IMR-90 (cell line): ENCODE data around the gene HLA-DQA1. TPM values are rescaled to one million over a fixed set of nuclear protein-coding genes. Genes with fewer than 3 reads are reported as not detected.
"Not testable (repeated sequence)": the region's sequence is repeated elsewhere in the genome, so short reads cannot be mapped to it uniquely, and the experiment has no call there.

Source experiments
- ATAC-seq: fragments of 200-7000 bp; cut with Tn5 transposase; 2 replicates; pipeline ENCODE4 v1.9.1; 2020; ENCODE audit warnings: low read depth, mild to moderate bottlenecking, moderate library complexity
- BruUV-seq: library from RNA; stranded (reverse); fragments of 400-500 nt; replicated peaks from 2 replicates; lab custom pipeline; 2021; lab: Mats Ljungman, UMichigan
- CTCF ChIA-PET: fragments of 300-600 bp; formaldehyde crosslinking; extraction: SDS; loops from one replicate; lab custom pipeline; 2021; ENCODE audit warnings: antibody characterized with exemption; lab: Yijun Ruan, JAX
- POLR2A ChIA-PET: fragments of 300-600 bp; sonication (Branson Sonifier 250); formaldehyde crosslinking; loops from one replicate; lab custom pipeline; 2022; ENCODE audit warnings: antibody characterized with exemption; ENCODE audit not compliant: unreplicated experiment; lab: Charles Lee
- DNase-seq: peaks from one replicate; pipeline ENCODE4 v3.0.0; 2013
- H2AFZ ChIP-seq: replicated peaks from 2 replicates; pipeline ENCODE3; 2013; ENCODE audit warnings: low read length, mild to moderate bottlenecking; ENCODE audit not compliant: poor library complexity
- H2AK5ac ChIP-seq: 2 replicates; pipeline ENCODE4 v1.6.1; 2013; ENCODE audit warnings: low read depth, low read length, inconsistent platforms
- H2AK9ac ChIP-seq: replicated peaks from 2 replicates; pipeline ENCODE3; 2013; ENCODE audit warnings: mild to moderate bottlenecking, low read depth, low read length, moderate library complexity; ENCODE audit not compliant: poor library complexity
- H2BK120ac ChIP-seq: 2 replicates; pipeline ENCODE4 v1.6.1; 2013; ENCODE audit warnings: low read depth, low read length, inconsistent platforms
- H2BK15ac ChIP-seq: 3 replicates; pipeline ENCODE4 v1.6.1; 2013; ENCODE audit warnings: low read depth, low read length, inconsistent platforms
- H2BK20ac ChIP-seq: 2 replicates; pipeline ENCODE4 v1.6.1; 2013; ENCODE audit warnings: low read depth, mild to moderate bottlenecking, inconsistent platforms, low read length, moderate library complexity
- H2BK5ac ChIP-seq: 2 replicates; pipeline ENCODE4 v1.6.1; 2013; ENCODE audit warnings: mild to moderate bottlenecking, low read depth, low read length, inconsistent platforms; ENCODE audit not compliant: poor library complexity, severe bottlenecking
- H3K14ac ChIP-seq: replicated peaks from 2 replicates; pipeline ENCODE4 v1.6.1; 2013; ENCODE audit warnings: low read depth, low read length, inconsistent platforms
- H3K18ac ChIP-seq: 2 replicates; pipeline ENCODE4 v1.6.1; 2013; ENCODE audit warnings: low read depth, low read length, control low read depth
- H3K23ac ChIP-seq: 2 replicates; pipeline ENCODE4 v1.6.1; 2013; ENCODE audit warnings: low read depth, low read length, inconsistent platforms
- H3K27ac ChIP-seq: 2 replicates; pipeline ENCODE4 v1.5.1; 2013; ENCODE audit warnings: mild to moderate bottlenecking, control low read depth, low read length; ENCODE audit not compliant: insufficient read depth
- H3K27me3 ChIP-seq: 2 replicates; pipeline ENCODE4 v1.6.1; 2013; ENCODE audit warnings: low read length; ENCODE audit not compliant: control insufficient read depth, insufficient read depth
- H3K36me3 ChIP-seq: 2 replicates; pipeline ENCODE4 v1.6.1; 2013; ENCODE audit warnings: low read length, mixed read lengths; ENCODE audit not compliant: control insufficient read depth, insufficient read depth
- H3K4ac ChIP-seq: 2 replicates; pipeline ENCODE4 v1.6.1; 2013; ENCODE audit warnings: low read depth, low read length, inconsistent platforms
- H3K4me1 ChIP-seq: 2 replicates; pipeline ENCODE4 v1.6.1; 2013; ENCODE audit warnings: low read length, mixed read lengths; ENCODE audit not compliant: control insufficient read depth, insufficient read depth
- H3K4me2 ChIP-seq: 2 replicates; pipeline ENCODE4 v1.6.1; 2013; ENCODE audit warnings: low read depth, mild to moderate bottlenecking, control low read depth, low read length, moderate library complexity
- H3K4me3 ChIP-seq: 2 replicates; pipeline ENCODE4 v1.5.1; 2013; ENCODE audit warnings: low read depth, mild to moderate bottlenecking, control low read depth, low read length, moderate library complexity; ENCODE audit not compliant: insufficient read depth
- H3K56ac ChIP-seq: 2 replicates; pipeline ENCODE4 v1.6.1; 2013; ENCODE audit warnings: low read length, inconsistent platforms; ENCODE audit not compliant: insufficient read depth; ENCODE audit errors: extremely low read depth
- H3K79me1 ChIP-seq, 2 experiments: 2 replicates each; pipeline ENCODE4 v1.6.1; 2013; ENCODE audit warnings: low read length in 2 of 2, inconsistent platforms in 1 of 2, low read depth in 1 of 2
- H3K9ac ChIP-seq: 2 replicates; pipeline ENCODE4 v1.6.1; 2013; ENCODE audit warnings: low read depth, low read length, control low read depth
- H3K9me1 ChIP-seq: 2 replicates; pipeline ENCODE4 v1.6.1; 2013; ENCODE audit warnings: low read length, inconsistent platforms; ENCODE audit not compliant: insufficient read depth
- H3K9me3 ChIP-seq: 2 replicates; pipeline ENCODE4 v1.6.1; 2013; ENCODE audit warnings: low read length; ENCODE audit not compliant: control insufficient read depth, insufficient read depth
- H4K20me1 ChIP-seq: 2 replicates; pipeline ENCODE4 v1.6.1; 2013; ENCODE audit warnings: low read length, inconsistent platforms; ENCODE audit not compliant: insufficient read depth
- H4K5ac ChIP-seq: 2 replicates; pipeline ENCODE4 v1.6.1; 2013; ENCODE audit warnings: mild to moderate bottlenecking, low read depth, low read length, control low read depth
- H4K8ac ChIP-seq, 2 experiments: 2 replicates each; pipeline ENCODE4 v1.6.1; 2013; ENCODE audit warnings: low read depth in 2 of 2, low read length in 2 of 2, control low read depth in 1 of 2, inconsistent platforms in 1 of 2
- H4K91ac ChIP-seq: 2 replicates; pipeline ENCODE4 v1.6.1; 2013; ENCODE audit warnings: low read depth, low read length, inconsistent platforms; ENCODE audit not compliant: insufficient read depth
- BHLHE40 ChIP-seq: fragments of 150-350 bp; IDR thresholded peaks from 2 replicates; pipeline ENCODE4 v1.6.1; 2016; ENCODE audit warnings: mild to moderate bottlenecking, low read depth, low read length
- CEBPB ChIP-seq: IDR thresholded peaks from 2 replicates; pipeline ENCODE4 v1.6.1; 2012; ENCODE audit warnings: low read depth, low read length, improper control_type of control experiment
- FOS ChIP-seq: fragments of 150-350 bp; IDR thresholded peaks from 2 replicates; pipeline ENCODE4 v1.6.1; 2016; ENCODE audit warnings: low read depth, low read length
- WGBS, 2 experiments: methylation state at CpG; one replicate each; pipeline versions ENCODE4 v1.1.5 to v1.1.7; 2013; ENCODE audit warnings: missing lambda C conversion rate in 2 of 2; ENCODE audit not compliant: insufficient read length in 1 of 2; ENCODE audit errors: extremely low coverage in 2 of 2; 5-methylcytosine and 5-hydroxymethylcytosine counted together
- dilution Hi-C: fragments of 300-500 bp; cut with HindIII; formaldehyde crosslinking; loops from one replicate; pipeline ENCODE4 v1.14.3; 2018; ENCODE audit warnings: low sequenced_read_pairs; ENCODE audit not compliant: unreplicated experiment
- in situ Hi-C: fragments of 300-500 bp; cut with MboI; formaldehyde crosslinking; loops from 3 replicates; pipeline ENCODE4 v1.14.3; 2019; ENCODE audit warnings: low sequenced_read_pairs, inconsistent platforms, mixed read lengths
- intact Hi-C: fragments of 100-400 bp; cut with micrococcal nuclease; formaldehyde crosslinking; loops from 2 replicates; pipeline ENCODE4 v1.10.0; 2022
- polyA plus RNA-seq, 3 experiments: library from polyadenylated mRNA; depleted of rRNA; stranded (reverse); fragments of >200 nt; gene quantifications; 2 replicates each; pipeline ENCODE4 v1.2.3, GENCODE V29; 2012; ENCODE audit warnings: low replicate concordance in 1 of 3
- total RNA-seq: library from RNA; depleted of rRNA; stranded (reverse); fragments of >200 nt; gene quantifications from 2 replicates; pipeline ENCODE4 v1.2.3, GENCODE V29; 2012

The HLA-DQA1 gene
- total and polyA plus RNA-seq, 2 of the 4 experiments (the other 2 are of a cell fraction), result not detected

- TF ChIP-seq FOS, result no peak
Measured at GRCh38 chr6:32639440-32640394, 2.5 kb downstream of the HLA-DQA1 start (continued).

- H4K91ac ChIP-seq, result no peak overlapping the region
- no peak for ATAC-seq
- no peak overlapping the region for H2BK15ac ChIP-seq
- H3K27me3 ChIP-seq, result no peaks in the 10 kb centered on the region
- ChIA-PET POLR2A (no interaction called here), CTCF (no interaction called here)
- no peak overlapping the region for H2BK20ac ChIP-seq
- no peak overlapping the region for H3K4ac ChIP-seq
- no peak overlapping the region for H2AK9ac ChIP-seq
- H4K8ac ChIP-seq, result no peak overlapping the region
- TF ChIP-seq CEBPB, result no peak
- no peak for TF ChIP-seq BHLHE40
- H3K27ac ChIP-seq, result no peak overlapping the region
- H3K9me3 ChIP-seq, result no peaks in the 10 kb centered on the region
- no peaks in the 10 kb centered on the region for H3K4me1 ChIP-seq
- no TSS peak for BruUV-seq
- dilution Hi-C loops, result no loop called here
- no peak for DNase-seq
- H3K9me1 ChIP-seq, result no peaks in the 10 kb centered on the region
- H3K18ac ChIP-seq, result no peak overlapping the region
- no peak overlapping the region for H3K14ac ChIP-seq
- H2AK5ac ChIP-seq, result no peak overlapping the region
- no peak overlapping the region for H3K56ac ChIP-seq
- H3K4me3 ChIP-seq, result no peak overlapping the region
- no peaks in the 10 kb centered on the region for H3K79me1 ChIP-seq
- no peak overlapping the region for H3K9ac ChIP-seq
- intact Hi-C loops, result no loop called here
- H3K36me3 ChIP-seq, result no peaks in the 10 kb centered on the region
- no peak overlapping the region for H4K5ac ChIP-seq
- H2BK5ac ChIP-seq, result no peak overlapping the region
- no peak overlapping the region for H2BK120ac ChIP-seq
- no peak overlapping the region for H3K4me2 ChIP-seq
- no peak overlapping the region for H3K23ac ChIP-seq
- in situ Hi-C loops, result no loop called here
- no CpG with 5 or more reads among the region's 6 CpGs for WGBS, 2 experiments
- no peak overlapping the region for H2AFZ ChIP-seq
- H4K20me1 ChIP-seq, result no peaks in the 10 kb centered on the region
Measured at GRCh38 chr6:32641122-32641521, 3.9 kb downstream of the HLA-DQA1 start.

DNA sequence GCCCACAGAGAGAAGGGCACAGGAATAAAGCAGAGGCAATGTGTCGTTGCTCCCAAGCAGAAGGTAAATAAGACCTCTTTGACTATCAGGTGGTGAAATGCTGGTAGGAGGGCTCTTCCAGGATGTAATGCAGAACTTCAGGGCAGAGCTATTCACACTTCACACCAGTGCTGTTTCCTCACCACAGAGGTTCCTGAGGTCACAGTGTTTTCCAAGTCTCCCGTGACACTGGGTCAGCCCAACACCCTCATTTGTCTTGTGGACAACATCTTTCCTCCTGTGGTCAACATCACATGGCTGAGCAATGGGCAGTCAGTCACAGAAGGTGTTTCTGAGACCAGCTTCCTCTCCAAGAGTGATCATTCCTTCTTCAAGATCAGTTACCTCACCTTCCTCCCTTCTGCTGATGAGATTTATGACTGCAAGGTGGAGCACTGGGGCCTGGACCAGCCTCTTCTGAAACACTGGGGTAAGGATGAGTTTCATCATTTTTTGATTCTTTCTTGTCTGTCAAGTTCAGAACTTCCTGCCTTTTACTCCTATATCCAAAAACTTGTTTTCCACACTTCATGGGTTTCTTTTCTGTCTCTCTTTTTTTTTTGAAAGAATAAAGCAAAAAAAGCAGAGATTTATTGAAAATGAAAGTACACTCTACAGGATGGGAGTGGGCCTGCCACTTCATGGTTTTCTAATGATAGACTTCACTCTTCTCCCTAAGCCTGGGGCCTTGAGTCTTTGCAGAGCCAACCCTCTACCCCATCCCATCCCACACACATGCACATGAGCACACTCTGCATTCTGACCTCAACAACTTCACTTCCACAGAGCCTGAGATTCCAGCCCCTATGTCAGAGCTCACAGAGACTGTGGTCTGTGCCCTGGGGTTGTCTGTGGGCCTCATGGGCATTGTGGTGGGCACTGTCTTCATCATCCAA is 4.8 kb downstream of the HLA-DQA1 start:
- H3K4me1 ChIP-seq, H2AFZ ChIP-seq, H4K8ac ChIP-seq, DNase-seq, H4K5ac ChIP-seq, POLR2A ChIA-PET, H3K4me2 ChIP-seq, H2BK20ac ChIP-seq, ATAC-seq, dilution Hi-C loops, H3K9me1 ChIP-seq, H3K18ac ChIP-seq, H4K20me1 ChIP-seq, H3K4me3 ChIP-seq, H3K79me1 ChIP-seq, H2BK15ac ChIP-seq, in situ Hi-C loops, H3K56ac ChIP-seq, H3K27me3 ChIP-seq, intact Hi-C loops, H3K9ac ChIP-seq, H3K14ac ChIP-seq, H4K91ac ChIP-seq, H2BK5ac ChIP-seq, H3K27ac ChIP-seq, BruUV-seq, H3K4ac ChIP-seq, CTCF ChIA-PET, H2AK9ac ChIP-seq, H3K9me3 ChIP-seq, H3K36me3 ChIP-seq, H2BK120ac ChIP-seq, H3K23ac ChIP-seq, H2AK5ac ChIP-seq: not testable (repeated sequence)
- WGBS, 2 experiments, result no CpG with 5 or more reads among the region's 2 CpGs
